Body of pancreas (tissue), 4 donors: ENCODE results near the gene ARID1B.

Source experiments
- CTCF ChIP-seq, 7 experiments: fragments of 450-650 bp in 4 of 7; fragments of 200-600 bp in 3 of 7; sonication (generic) in 3 of 7; IDR thresholded peaks; one replicate each; pipeline ENCODE4 v1.5.1; 2016 to 2019; ENCODE audit warnings: antibody characterized with exemption in 7 of 7
- POLR2A ChIP-seq, 3 donors: fragments of 450-650 bp; IDR thresholded peaks; one replicate each; pipeline ENCODE4 v1.6.1; 2016; ENCODE audit warnings: antibody characterized with exemption in 3 of 3, mild to moderate bottlenecking in 2 of 3

- TF ChIP-seq CTCF (IDR thresholded peaks at IDR 0.05) (peak; percentile 33 to 74 (median 64)), POLR2A (IDR thresholded peaks at IDR 0.05) (peak in 2 of 3 donors; percentile 39 to 43)
Measured at GRCh38 chr6:157235600-157236039, 458.4 kb downstream of the ARID1B start.
